Kidney capillary endothelial cell (primary cell): ENCODE measurements around the gene OSBPL8.
"Not testable (repeated sequence)": the region's sequence is repeated elsewhere in the genome, so short reads cannot be mapped to it uniquely, and the experiment has no call there.

Experiments used
- DNase-seq: peaks from one replicate; pipeline ENCODE4 v3.0.0-alpha.2; 2018; ENCODE audit warnings: low spot score

The OSBPL8 gene

DNA sequence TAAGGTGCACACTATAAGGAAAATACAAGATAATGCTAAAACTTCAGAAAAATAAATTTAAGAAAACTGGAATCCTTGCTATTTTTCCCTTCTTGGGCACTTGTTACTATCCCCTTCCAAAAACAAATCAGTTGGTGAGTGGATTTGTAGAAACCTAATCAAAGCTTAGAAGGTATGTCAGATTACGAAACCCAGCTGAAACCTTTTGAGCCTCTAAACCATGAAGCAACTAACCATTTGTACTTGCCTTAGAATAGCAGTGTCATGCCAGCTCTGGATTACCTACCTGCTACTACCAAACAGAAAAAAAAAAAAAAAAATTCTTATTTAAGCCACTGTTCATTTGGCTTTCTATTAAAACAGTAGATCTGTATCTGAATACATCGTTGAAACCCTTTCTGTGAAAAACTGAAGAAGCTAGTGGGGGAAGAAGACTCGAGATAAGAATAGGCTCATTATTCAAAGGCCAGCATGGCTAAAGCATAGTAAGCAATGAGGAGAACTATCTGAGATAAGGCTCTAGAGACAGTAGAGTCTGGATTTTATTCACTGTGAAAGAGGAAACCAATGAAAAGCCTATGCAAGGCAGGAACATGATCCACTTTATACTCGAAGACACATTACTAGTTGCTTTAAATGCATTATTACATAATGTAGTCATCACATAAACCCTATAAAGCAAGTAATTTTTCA, 30.2 kb downstream of the OSBPL8 start:
- no peak for DNase-seq

DNA sequence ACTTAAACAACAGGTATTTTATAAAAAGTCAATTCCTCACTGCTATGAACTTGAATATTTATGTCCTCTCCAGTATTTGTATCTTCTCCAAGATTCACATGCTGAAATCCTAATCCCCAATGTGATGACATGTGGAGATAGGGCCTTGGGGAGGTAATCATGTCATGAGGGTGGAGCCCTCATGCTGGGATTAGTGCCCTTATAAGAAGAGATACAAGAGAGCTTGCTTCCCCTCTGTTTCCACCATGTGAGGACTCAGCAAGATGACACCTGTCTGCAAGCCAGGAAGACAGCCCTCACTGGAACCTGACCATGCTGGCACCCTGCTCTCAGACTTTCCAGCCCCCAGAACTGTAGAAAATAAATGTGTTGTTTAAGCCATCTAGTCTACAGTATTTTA, 36.2 kb downstream of the OSBPL8 start:
- DNase-seq, result no peak

DNA sequence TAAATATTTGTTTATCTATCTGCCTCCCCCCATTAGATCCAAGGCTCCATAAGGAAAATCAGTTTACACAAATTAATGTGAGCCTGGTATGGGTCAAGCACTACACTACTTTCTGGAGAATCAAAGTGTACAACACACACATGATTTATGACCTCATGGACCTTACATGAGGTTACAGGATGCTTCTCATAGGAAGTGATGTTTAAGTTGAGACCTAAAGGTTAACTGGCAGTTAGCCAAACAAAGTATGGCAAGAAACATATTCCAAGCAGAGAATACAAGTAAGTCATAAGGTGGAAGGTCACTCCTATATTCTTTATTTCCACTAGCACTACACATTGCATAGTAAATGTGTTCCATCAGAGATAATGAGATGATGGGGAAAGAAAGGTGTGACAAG, 39.2 kb downstream of the OSBPL8 start:
- DNase-seq, result peak; percentile 21

DNA sequence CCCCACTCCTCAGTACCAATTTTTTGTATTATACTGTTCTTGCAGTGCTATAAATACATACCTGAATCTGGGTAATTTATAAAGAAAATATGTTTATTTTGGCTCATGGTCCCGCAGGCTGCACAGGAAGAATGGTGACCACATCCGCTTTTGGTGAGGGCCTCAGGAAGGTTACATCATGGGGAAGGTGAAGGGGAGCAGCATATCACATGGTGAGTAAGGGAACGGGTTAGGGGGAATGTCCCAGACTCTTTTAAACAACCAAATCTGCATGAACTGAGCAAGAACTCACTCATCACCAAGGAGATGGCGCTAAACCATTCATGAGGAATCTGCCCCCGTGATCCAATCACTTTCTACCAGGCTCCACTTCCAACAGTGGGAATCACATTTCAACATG, 40.0 kb downstream of the OSBPL8 start:
- peak; percentile 10 for DNase-seq

DNA sequence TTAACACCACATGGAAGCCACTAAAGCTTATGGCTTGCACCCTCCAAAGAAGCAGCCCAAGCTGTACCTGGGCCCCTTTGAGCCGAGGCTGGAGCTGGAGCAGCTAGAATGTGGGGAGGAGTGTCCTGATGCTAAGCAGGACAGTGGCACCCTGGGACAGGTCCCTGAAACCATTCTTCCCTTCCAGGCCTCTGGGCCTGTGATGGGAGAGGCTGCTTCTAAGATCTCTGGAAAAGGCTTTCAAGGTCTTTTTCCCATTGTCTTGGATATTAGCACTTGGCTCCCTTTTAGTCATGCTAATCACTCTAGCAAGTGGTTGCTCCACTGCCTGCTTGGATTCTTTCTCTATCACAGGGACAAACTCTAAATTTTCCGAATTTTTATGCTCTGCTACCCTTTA, 40.9 kb downstream of the OSBPL8 start:
- DNase-seq, result no peak

DNA sequence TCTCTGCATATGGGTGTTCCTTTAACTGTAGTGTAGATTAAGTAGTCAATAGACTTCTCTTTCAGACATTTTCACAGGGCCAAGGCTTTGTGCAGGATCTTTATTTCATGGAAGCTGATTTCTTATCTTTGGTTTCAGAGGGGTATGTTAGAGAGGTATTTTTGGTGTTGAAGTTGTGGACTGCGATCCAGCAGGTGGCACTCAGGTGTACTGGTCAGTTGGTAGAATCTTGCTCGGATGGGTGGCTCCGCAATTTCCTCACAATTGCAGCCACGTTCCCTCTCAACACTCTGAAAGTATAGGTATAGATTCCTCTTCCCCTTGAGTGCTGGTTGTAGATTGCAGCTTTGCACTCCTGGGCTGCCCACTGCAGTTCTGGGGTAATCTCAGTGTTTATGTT, 44.3 kb downstream of the OSBPL8 start:
- DNase-seq, result no peak

DNA sequence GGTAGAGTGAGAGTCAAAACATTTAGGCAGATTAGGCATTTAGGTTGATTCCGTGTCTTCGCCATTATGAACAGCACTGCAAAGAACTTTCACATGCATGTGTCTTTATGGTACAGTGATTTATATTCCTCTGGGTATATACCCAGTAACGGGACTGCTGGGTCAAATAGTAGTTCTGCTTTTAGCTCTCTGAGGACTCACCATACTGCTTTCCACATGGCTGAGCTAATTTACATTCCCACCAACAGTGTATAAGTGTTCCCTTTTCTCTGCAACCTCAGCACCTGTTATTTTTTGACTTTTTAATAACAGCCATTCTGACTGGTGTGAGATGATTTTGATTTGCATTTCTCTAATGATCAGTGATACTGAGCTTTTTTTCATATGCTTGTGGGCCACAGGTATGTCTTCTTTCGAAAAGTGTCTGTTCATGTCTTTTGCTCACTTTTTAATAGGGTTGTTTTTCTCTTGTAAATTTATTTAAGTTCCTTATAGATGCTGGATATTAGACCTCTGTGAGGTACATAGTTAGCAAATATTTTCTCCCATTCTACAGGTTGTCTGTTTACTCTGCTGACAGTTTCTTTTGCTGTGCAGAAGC, 48.4 kb downstream of the OSBPL8 start:
- DNase-seq, result not testable (repeated sequence)

DNA sequence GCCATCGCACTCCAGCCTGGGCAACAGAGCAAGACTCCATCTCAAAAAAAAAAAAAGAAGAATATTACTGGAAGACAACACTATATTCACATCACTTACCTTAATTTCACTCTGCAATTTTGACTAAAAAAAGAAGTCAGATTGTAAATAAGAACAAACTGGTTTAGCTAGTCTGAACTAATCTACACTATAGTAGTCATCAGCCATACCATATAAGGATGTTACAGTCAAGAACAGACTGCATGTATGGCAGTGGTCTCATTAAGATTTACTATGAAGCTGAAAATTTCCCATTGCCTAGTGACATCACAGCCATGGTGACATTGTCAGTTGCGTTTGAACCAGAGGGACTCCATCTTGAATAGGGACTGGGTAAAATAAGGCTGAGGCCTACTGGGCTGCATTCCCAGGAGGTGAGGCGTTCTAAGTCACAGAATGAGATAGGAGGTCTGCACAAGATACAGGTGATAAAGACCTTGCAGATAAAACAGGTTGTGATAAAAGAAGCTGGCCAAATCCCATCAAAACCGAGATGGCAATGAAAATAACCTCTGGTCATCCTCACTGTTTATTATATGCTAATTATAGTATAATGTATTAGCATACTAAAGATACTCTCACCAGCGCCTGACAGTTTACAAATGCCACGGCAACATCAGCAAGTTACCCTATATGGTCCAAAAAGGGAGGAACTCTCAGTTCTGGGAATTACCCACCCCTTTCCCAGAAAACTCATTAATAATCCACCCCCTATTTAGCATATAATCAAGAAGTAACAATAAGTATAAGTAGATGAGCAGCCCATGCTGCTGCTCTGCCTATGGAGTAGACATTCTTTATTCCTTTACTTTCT, 51.2 kb downstream of the OSBPL8 start:
- DNase-seq, result no peak

DNA sequence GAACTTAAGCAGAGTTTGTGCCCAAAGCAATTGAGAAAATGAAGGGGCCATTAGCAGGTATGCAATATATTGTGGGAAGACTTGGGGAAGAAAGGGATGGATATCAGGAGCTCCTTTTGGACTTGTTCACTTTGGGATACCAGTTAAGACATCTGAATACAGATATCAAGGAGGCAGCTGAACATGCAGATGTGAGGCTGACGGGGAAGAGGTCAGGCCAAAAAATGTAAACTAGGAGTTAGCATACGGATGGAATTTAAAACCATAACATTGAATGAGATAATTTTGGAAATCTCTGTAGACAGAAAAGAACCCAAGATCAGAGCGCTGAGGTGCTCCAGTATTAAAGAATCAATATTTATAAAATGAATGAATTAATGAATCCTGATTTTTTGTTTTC, 53.4 kb downstream of the OSBPL8 start:
- no peak for DNase-seq

DNA sequence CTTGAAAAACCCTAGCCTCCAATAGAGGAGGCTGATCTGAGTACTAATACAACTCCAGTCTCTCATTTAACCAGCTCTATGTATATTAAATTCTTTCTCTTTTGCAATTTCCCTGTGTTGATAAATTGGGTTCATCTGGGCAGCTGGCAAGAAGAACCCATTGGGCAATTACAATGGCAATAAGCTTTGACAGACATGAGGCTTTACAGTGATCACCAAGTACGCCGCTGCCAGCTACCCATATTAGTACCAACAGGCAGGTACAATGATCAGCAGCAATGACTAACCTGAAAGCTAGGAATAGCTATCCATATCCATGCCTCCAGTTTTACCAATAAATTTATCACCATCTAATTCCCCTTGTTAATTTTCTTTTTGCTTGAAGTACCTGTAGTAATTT, 54.5 kb downstream of the OSBPL8 start:
- DNase-seq, result no peak

DNA sequence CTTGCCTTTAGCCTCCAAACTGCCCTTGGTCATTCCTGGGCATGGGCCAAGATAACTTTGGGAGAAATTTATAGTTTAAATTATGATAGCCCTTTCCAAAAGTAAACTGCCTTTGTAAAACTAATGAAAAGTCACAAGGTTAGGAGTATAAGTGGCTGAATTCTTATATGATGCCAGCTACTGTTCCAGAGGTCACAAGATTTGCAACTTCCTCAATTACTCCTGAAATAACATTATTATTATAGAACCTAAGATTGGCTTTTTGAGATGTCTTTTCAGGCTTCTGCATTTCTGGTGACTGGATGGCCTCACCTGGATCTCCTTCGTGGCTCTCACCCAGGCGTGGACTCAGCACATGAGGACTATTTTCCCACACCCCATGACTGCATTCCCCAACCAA, 55.0 kb downstream of the OSBPL8 start:
- no peak for DNase-seq

DNA sequence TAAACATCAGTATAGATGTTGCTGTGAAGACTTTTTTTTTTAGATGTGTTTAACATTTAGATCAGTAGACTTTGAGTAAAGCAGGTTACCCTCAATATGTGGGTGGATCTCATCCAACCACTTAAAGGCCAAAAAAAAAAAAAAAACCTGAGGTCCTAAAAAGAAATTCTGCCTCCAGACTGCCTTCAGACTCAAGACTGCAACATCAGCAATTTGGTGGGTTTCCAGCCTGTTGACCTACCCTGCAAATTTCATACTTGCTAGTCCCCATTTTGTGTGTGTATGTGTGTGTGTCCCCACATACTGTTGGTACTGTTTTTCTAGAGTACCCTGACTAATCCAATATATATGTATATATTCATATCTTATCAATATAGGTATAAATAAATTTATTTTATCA, 55.6 kb downstream of the OSBPL8 start:
- no peak for DNase-seq

DNA sequence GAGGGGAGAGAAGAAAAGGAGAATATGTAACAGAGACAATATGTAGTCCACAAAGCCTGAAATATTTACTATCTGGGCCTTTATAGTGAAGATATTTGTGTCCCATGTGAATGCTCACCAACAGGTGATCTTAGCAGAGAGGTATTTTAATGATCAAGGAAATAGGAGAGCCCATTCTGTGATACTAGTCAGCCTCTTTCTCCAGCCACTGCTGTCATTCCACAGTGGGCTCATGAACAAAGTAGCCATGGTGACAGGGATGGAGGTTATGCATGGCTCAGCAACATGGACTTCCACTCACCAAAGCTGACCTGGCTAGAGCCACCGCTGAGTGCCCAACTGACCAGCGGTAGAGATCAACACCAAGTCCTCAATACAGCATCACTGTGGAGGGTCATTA, 58.2 kb downstream of the OSBPL8 start:
- DNase-seq, result no peak

DNA sequence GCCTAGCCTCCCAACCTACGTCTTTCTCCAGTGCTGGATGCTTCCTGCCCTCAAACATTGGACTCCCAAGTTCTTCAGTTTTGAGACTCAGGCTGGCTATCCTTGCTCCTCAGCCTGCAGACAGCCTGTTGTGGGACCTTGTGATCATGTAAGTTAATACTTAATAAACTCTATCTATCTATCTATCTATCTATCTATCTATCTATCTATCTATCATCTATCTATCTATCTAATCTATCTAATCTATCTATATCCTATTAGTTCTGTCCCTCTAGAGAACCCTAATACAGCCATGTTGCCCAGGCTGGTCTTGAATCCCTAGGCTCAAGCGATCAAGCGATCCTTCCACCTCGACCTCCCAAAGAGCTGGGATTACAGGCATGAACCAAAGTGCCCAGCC, 60.4 kb downstream of the OSBPL8 start:
- DNase-seq, result not testable (repeated sequence)

DNA sequence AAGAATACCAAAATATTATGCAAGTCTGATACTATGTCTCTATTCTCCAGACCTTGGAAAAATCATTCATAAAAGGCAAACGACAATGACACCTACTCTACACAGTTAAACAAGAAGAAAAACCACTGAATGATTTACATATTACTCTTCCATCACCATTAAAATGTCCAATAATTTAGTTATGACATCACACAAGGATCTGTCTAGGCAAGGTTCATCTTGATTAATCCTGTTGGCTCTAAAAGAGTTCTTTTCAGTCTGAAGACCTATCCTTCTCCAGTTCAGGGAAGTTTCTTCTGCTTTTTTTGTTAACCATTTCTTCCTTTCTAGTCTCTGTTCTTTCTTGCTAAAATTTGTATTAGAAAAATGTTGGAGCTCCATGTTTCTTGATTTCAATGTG, 64.0 kb downstream of the OSBPL8 start:
- no peak for DNase-seq

DNA sequence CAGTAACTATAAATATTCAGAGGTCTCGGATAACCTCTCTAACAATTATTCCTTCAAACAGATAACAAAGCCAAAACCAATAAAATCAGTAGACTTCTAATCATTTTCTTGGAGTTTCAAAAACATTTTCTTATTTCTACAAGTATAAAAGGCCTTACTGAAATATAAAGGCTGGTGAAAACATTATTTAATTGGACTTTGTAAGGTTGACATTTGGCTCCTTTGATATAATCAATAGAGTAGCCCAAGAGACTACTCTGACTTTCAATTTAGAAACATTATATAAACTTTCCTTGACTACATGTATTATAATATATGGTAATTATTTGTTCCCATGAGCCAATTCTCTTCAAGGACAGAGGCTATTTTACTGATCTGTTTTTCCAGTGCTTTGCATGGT, 68.3 kb downstream of the OSBPL8 start:
- DNase-seq, result no peak

DNA sequence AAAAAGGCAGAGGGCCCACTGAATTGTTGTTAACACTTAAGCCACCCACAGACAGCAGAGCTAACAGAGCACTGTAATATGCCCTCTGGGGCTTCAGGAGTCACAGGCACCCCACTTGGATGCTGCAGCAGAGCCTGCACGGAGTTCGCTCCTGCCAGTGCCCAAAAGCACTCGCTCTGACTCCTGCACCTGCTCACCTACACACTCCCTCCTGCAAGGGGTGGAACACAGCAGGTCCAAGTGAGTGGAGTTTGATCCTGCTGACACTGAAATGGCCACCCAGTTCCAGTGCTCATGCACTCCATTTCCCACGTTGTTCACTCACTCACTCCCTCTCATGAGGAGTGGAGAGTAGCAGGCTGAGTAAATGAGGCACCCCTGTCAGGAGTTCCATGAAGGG, 68.8 kb downstream of the OSBPL8 start:
- DNase-seq, result no peak

DNA sequence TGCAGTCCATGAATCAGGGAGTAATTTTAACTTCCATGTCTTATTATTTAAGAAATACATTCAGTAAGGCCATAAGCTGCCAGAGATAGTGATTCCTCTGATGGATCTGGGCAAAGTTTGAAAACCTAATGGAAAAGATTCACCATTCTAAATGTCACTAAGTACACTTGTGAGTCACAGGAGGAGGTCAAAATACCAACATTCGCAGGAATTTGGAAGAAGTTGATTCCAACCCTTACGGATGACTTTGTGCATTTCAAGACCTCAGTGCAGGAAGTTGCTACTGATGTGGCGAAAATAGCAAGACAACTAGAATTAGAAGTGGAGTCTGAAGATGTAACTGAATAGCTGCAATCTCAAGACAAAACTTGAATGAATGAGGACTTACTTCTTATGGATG, 69.8 kb downstream of the OSBPL8 start:
- DNase-seq, result no peak

DNA sequence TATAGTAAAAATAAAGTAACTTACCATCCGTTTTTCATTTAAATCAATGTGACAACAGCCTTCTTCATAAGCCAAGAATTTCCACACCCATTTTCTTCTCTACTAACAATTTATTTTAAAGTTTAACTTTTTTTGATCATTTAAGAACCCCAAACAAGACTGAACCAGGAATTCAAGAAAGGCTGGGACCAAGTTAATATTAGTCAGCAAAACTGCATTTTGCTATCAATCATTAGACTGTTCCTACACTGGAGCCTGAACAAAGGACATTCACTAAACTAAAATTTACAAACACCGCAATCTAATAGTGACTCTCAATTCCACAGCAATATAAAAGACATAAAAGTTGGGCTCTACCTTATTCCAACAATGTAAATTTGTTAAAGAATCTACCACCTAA, 73.6 kb downstream of the OSBPL8 start:
- DNase-seq, result no peak

DNA sequence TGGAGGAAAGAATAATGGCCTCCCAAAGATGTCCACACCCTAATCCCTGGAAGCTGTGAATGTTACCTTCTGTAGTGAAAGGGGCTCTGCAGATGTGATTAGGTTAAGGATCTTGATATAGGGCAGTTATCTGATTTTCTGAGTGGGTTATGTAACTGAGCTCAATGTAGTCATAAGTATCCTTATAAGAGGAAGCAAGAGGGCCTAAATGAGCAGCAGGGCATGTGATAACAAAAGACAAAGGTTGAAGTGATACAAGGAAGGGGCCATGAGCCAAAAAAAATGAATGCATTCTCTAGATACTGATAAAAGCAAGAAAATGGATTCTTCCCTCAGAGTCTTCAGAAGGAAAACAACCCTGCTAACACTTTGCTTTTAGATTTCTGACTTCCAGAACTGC, 78.8 kb downstream of the OSBPL8 start:
- DNase-seq, result no peak

DNA sequence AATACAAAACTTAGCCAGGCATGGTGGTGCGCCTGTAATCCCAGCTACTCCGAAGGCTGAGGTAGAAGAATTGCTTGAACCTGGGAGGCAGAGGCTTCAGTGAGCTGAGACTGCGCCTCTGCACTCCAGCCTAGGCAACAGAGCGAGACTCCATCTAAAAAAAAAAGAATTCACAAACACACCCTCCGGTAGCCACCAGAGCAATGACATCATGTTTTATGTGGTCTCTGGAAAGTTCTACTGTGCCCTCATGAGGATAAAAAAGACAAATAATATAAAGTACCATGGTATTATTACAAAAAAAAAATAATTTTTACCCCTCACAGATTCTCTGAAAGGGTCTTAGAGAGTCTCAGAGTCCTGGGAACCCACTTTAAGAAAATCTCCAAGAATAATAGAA, 81.5 kb downstream of the OSBPL8 start:
- no peak for DNase-seq

DNA sequence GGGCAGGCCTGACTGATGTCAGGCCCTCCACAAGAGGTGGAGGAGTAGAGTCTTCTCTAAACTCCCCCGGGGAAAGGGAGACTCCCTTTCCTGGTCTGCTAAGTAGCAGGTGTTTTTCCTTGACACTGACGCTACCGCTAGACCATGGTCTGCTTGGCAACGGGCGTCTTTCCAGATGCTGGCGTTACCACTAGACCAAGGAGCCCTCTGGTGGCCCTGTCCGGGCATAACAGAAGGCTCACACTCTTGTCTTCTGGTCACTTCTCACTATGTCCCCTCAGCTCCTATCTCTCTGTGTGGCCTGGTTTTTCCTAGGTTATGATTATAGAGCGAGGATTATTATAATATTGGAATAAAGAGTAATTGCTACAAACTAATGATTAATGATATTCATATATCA, 86.7 kb downstream of the OSBPL8 start:
- not testable (repeated sequence) for DNase-seq

DNA sequence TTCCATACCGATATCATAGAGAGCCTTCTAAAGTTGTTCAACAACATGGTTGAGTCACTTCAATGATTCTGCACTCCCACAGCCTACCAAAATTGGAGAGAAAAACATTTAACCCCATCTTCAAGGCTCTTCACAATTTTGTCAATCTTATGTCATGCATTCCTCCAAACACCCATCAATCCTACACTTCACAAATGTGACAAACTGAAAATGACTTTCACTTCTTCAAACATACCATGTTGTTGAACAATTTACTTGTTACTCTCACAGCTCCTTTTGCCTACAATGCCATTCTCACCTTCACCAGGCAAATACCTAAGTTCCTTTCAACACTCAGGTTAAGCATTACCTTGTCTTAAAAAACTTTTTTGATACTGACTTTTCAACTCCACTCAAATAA, 88.0 kb downstream of the OSBPL8 start:
- DNase-seq, result no peak
